HEK293 (cell line): ENCODE data around the gene TIAM2.

ENCODE experiments used
- CTCF ChIA-PET: fragments of 350-600 bp; formaldehyde crosslinking; extraction: SDS; loops from one replicate; lab custom pipeline; 2021; ENCODE audit warnings: antibody characterized with exemption; lab: Yijun Ruan, JAX
- POLR2A ChIA-PET: fragments of 300-600 bp; formaldehyde crosslinking; extraction: SDS; loops from one replicate; lab custom pipeline; 2020; ENCODE audit warnings: antibody characterized with exemption, inconsistent platforms; lab: Yijun Ruan, JAX
- H3K27ac ChIP-seq: fragments of 200-500 bp; sonication (Bioruptor generic); 2 replicates; pipeline ENCODE4 v1.5.1; 2014; ENCODE audit warnings: low read depth, low read length, control low read depth, inconsistent platforms; ENCODE audit errors: extremely low read depth
- H3K36me3 ChIP-seq, 2 experiments: fragments of 200-500 bp in 1 of 2; sonication (Bioruptor generic) in 1 of 2; 1 replicate in 1 of 2; 2 replicates in 1 of 2; pipeline ENCODE4 v1.5.1; 2014 to 2017; ENCODE audit warnings: inconsistent platforms in 2 of 2, low read length in 2 of 2; ENCODE audit not compliant: control insufficient read depth in 2 of 2, insufficient read depth in 1 of 2
- H3K4me1 ChIP-seq: fragments of 200-500 bp; sonication (Bioruptor generic); 2 replicates; pipeline ENCODE4 v1.5.1; 2014; ENCODE audit warnings: mild to moderate bottlenecking, low read length, inconsistent platforms; ENCODE audit not compliant: control insufficient read depth, insufficient read depth
- H3K4me3 ChIP-seq: 2 replicates; pipeline ENCODE4 v1.5.1; 2011; ENCODE audit warnings: low read depth, mild to moderate bottlenecking, control low read depth, low read length, moderate library complexity
- H3K9me3 ChIP-seq: fragments of 200-500 bp; sonication (Bioruptor generic); 2 replicates; pipeline ENCODE4 v1.5.1; 2014; ENCODE audit warnings: low read depth, low read length, inconsistent platforms; ENCODE audit not compliant: control insufficient read depth, insufficient read depth
- EGR2 ChIP-seq: fragments of 450-650 bp; formaldehyde crosslinking; IDR thresholded peaks from 2 replicates; pipeline ENCODE4 v1.5.1; 2016; ENCODE audit warnings: low read depth, missing biosample characterization, missing genetic modification characterization
- PRDM10 ChIP-seq: fragments of 450-650 bp; formaldehyde crosslinking; IDR thresholded peaks from 2 replicates; pipeline ENCODE4 v1.5.1; 2016; ENCODE audit warnings: missing biosample characterization, missing genetic modification characterization
- TRIM28 ChIP-seq: IDR thresholded peaks from 2 replicates; pipeline ENCODE4 v1.6.1; 2011; ENCODE audit warnings: low read length, control low read depth, borderline replicate concordance
- WT1 ChIP-seq: fragments of 450-650 bp; formaldehyde crosslinking; IDR thresholded peaks from 2 replicates; pipeline ENCODE4 v1.5.1; 2016; ENCODE audit warnings: missing biosample characterization, missing genetic modification characterization
- ZBTB17 ChIP-seq: fragments of 450-650 bp; formaldehyde crosslinking; IDR thresholded peaks from 2 replicates; pipeline ENCODE4 v1.5.1; 2016; ENCODE audit warnings: missing biosample characterization, missing genetic modification characterization
- ZFHX2 ChIP-seq: fragments of 450-650 bp; formaldehyde crosslinking; conservative IDR thresholded peaks from 2 replicates; pipeline ENCODE4 v1.5.1; 2016; ENCODE audit warnings: missing biosample characterization, missing genetic modification characterization
- ZNF175 ChIP-seq: fragments of 450-650 bp; formaldehyde crosslinking; IDR thresholded peaks from 2 replicates; pipeline ENCODE4 v1.5.1; 2016; ENCODE audit warnings: missing biosample characterization, missing genetic modification characterization
- ZNF24 ChIP-seq: fragments of 450-650 bp; formaldehyde crosslinking; IDR thresholded peaks from 2 replicates; pipeline ENCODE4 v1.5.1; 2016; ENCODE audit warnings: missing biosample characterization, missing genetic modification characterization
- ZNF433 ChIP-seq: fragments of 450-650 bp; formaldehyde crosslinking; IDR thresholded peaks from 2 replicates; pipeline ENCODE4 v1.5.1; 2016; ENCODE audit warnings: missing biosample characterization, missing genetic modification characterization, low read depth
- ZNF48 ChIP-seq: fragments of 450-650 bp; formaldehyde crosslinking; IDR thresholded peaks from 2 replicates; pipeline ENCODE4 v1.5.1; 2016; ENCODE audit warnings: missing biosample characterization, missing genetic modification characterization
- ZNF600 ChIP-seq: fragments of 450-650 bp; formaldehyde crosslinking; IDR thresholded peaks from 2 replicates; pipeline ENCODE4 v1.5.1; 2016; ENCODE audit warnings: missing biosample characterization, missing genetic modification characterization
- ZNF626 ChIP-seq: fragments of 450-650 bp; sonication (Bioruptor Pico); formaldehyde crosslinking; IDR thresholded peaks from 2 replicates; pipeline ENCODE4 v1.5.1; 2018; ENCODE audit warnings: missing biosample characterization, missing genetic modification characterization, inconsistent platforms
- ZNF670 ChIP-seq: fragments of 450-650 bp; formaldehyde crosslinking; IDR thresholded peaks from 2 replicates; pipeline ENCODE4 v1.5.1; 2016; ENCODE audit warnings: missing biosample characterization, missing genetic modification characterization, low read depth

TIAM2 gene

DNA sequence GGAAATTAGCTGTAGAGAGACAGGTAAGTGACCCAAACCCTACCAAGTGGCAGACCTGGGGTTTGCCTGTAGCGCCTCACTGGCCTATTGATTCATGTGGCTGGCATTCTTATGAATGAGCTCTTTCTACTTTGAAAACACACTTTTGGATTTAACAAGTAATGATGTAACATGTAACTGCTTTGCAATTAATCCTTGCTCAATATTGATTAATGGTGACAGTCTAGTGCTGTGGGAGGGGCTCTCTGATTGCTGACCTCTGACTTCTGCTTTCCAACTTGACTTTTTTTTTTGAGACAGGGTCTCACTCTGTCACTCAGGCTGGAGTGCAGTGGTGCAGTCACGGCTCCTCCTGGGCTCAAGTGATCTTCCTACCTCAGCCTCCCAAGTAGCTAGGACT lies 82.7 kb downstream of the TIAM2 start:
- H3K36me3 ChIP-seq, result no peaks in the 10 kb centered on the region
- ChIA-PET POLR2A (interaction anchor here (0.6 kb wide), 1 partner anchor 81 kb away, joined by 4 read pairs; no protein-coding TSS in a partner anchor), CTCF (interaction anchor here (0.7 to 0.9 kb wide), 2 partner anchors 58 to 210 kb away, joined by 3 to 6 read pairs; no protein-coding TSS in a partner anchor)
- H3K4me3 ChIP-seq, result no peak overlapping the region
- H3K9me3 ChIP-seq, result no peaks in the 10 kb centered on the region
- no peak overlapping the region for H3K27ac ChIP-seq
- 0 out of 2 replicates have a peak, but pooled peaks cover 3% of the 10 kb centered on the region for H3K4me1 ChIP-seq
- TF ChIP-seq TRIM28 (0 out of 2 replicates have a peak, but pooled peaks have one; percentile 18), ZNF626 (tag by site-specific recombination) (no peak), WT1 (no peak), ZNF175 (tag by site-specific recombination) (no peak), ZNF24 (tag by site-specific recombination) (no peak), ZNF433 (tag by site-specific recombination) (no peak)

GRCh38 chr6:155078331-155078745 lies 83.2 kb downstream of the TIAM2 start:
- CTCF ChIA-PET, result no interaction called here

DNA sequence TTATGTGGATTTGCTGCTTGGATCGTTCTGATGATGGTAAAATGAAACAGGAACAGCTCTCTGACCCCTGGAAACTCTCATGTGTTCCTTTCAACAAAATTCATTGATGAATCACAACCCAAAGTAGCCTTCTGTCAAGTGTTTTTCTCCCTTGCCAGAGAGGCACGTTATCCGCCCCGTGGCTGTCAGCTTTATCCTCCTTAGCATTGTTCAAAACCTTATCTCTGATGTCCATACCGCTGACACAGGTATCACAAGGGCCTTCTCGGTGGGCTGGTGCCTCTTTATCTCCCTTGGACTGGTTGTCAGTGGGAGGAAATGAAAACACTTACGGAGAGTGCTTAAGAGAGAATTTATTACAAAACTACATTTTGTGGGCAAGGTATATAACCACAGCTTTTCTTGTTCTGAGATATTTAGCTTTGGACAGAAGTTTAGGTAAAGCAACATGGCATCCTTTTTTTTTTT lies 84.9 kb downstream of the TIAM2 start:
- H3K9me3 ChIP-seq, result no peaks in the 10 kb centered on the region
- TF ChIP-seq ZNF48 (tag by site-specific recombination) (no peak), ZFHX2 (tag by site-specific recombination) (peak; percentile 55; the same call in 1 of the 2 replicates), EGR2 (peak; percentile 83)
- ChIA-PET POLR2A (interaction anchor here (0.6 to 1.1 kb wide), 2 partner anchors 13 to 1305 kb away, joined by 3 read pairs; no protein-coding TSS in a partner anchor), CTCF (interaction anchor here (0.7 to 1.4 kb wide), 4 partner anchors 10 to 268 kb away, joined by 3 to 5 read pairs (median 4); no protein-coding TSS in a partner anchor)
- H3K27ac ChIP-seq, result no peak overlapping the region
- no peaks in the 10 kb centered on the region for H3K36me3 ChIP-seq
- H3K4me1 ChIP-seq, result peaks cover 8% of the 10 kb centered on the region
- H3K4me3 ChIP-seq, result no peak overlapping the region

More at GRCh38 chr6:155078331-155078745, 83.2 kb downstream of the TIAM2 start:
- H3K9me3 ChIP-seq, result no peaks in the 10 kb centered on the region
- H3K4me1 ChIP-seq, result 0 out of 2 replicates have a peak, but pooled peaks cover 3% of the 10 kb centered on the region
- no peaks in the 10 kb centered on the region for H3K36me3 ChIP-seq
- no peak overlapping the region for H3K4me3 ChIP-seq
- POLR2A ChIA-PET, result interaction anchor here (0.6 kb wide), 1 partner anchor 81 kb away, joined by 4 read pairs; no protein-coding TSS in a partner anchor
- peak; percentile 46 for TF ChIP-seq ZFHX2 (tag by site-specific recombination)
- TF ChIP-seq ZNF600 (tag by site-specific recombination), result peak; percentile 21; the same call in 1 of the 2 replicates
- peak; percentile 78 for TF ChIP-seq ZBTB17 (tag by site-specific recombination)
- TF ChIP-seq ZNF670 (tag by site-specific recombination), result no peak
- TF ChIP-seq EGR2, result peak; percentile 69; the same call in 1 of the 2 replicates
- no peak for TF ChIP-seq PRDM10 (tag by site-specific recombination)
- no peak overlapping the region for H3K27ac ChIP-seq
